Measurements from ENCODE around the gene ANXA5.

ANXA5 gene

DNA sequence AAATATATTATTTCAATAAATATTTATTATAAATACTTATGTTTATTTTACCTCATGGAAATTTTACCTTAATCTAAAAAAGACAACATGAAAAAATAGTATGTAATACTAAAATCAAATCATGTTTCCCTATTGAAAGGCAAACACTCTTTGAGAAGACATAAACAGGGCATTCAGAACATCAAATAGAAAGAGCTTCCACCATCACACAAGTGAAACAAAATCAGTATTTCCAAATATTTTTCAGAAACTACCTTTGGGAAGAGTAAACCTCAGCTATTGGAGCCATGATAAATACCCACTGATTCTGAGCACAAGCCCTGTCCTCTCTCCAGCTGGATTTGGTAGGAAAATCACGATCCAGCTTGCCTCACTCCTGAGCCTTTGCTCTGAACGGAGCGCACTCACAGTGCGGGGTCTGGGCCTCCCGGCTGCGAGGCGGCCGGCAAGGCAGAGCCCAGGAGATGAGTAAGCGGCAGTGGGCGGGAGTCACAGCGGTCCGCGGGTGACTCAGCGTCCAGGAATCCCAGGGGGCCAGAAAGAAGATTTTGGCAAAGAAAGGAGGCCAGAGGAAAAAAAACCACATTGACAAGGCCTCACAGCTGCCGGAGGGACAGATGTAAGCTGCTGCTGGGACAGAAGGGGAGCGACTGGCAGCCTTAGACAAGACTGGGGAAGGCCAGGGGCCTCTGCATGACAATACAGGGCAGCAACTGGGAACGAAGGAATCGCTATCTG lies 14.7 kb upstream of the ANXA5 start:
- DNase-seq, result no peak

DNA sequence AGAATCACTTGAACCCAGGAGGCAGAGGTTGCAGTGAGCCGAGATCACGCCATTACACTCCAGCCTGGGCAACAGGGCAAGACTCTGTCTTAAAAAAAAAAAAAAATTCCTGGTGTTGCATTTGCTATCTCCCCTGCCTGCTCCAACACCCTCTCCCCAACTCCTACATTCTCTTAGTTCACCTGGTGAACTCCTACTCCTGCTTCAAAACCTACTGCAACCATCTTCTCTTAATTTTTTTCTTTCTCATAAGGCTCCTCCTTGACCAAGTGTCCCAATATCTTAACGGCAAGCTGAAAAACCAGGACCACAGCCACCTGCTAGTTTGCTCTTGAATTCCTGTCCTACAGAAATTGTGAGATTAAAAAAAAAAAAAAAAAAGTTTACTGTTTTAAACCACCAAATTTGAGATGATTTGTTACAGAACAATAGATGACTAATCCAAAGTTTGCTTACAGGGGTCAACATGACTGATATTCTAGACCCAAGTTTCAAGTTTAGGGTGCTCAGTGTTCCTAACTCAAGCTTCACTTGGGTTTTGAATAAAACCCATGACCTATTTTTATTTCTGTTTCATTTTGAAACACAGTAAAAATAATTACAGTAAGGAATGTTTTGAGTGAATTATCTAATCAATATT lies 13.1 kb upstream of the ANXA5 start:
- no peak for DNase-seq

GRCh38 chr4:121707344-121707743 lies 10.6 kb upstream of the ANXA5 start:
- DNase-seq, result no peak

DNA sequence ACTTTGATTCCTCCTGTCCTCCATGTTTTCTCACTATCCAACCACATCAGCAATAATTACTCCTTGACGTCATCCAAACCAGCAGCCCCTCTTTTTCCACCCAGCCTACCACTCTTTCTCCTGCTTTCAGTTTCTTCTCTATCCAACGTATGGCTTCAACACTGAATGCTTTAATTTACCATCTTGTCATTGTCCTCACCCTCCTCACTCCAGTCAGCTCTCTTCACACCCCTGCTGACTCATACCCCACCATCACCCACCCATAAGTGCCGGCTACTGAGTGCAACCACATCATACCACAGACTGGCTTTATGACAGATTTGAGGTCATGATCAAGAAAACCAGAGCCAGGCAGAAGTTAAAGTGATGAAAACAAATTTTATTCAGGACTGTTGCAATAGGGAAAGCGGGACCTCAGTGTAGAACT lies 9.8 kb upstream of the ANXA5 start:
- no peak for DNase-seq

- DNase-seq, result no peak
Observed at GRCh38 chr4:121705521-121705920, 8.7 kb upstream of the ANXA5 start.

DNA sequence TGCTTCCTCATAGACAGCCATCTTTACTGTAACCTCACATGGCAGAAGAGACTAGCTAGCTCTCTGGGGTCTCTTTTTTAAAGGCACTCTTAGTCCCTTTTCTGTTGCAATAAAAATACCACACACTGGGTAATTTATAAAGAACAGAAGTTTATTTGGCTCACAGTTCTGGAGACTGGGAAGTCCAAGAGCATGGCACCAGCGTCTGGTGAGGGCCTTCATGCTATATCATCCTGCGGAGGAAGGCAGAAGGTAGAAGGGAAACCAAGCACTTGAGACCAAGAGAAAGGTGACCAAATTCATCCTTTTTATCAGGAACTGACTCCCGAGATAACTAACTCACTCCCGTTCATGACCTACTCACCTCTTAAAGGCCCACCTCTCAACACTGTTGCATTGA lies 5.4 kb upstream of the ANXA5 start:
- no peak for DNase-seq

DNA sequence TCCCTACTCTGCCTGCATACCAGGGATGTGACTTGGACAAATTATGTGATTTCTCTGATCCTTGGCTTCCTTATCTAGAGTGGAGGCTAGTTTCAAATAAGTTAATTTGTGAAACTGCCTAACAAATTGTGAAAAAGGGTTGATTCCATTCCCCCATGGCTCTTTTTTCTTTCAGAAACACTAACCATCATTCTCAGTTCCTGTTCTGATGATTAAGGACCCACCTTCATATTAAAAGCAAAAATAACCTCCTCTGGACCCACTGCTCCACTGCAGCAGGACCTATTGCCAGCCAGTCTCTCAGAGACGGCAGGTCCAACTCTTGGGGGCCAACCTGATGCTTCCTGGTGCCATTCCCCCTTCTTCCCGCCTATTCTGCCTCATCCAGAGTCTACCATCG lies 4.5 kb upstream of the ANXA5 start:
- no peak for DNase-seq

GRCh38 chr4:121698236-121698671 lies 1.5 kb upstream of the ANXA5 start:
- no peak for DNase-seq

- no peak for DNase-seq
Observed at GRCh38 chr4:121697564-121697963, 784 bp upstream of the ANXA5 start.

GRCh38 chr4:121696170-121696580 lies 605 bp downstream of the ANXA5 start:
- peak; percentile 35 for DNase-seq

GRCh38 chr4:121693886-121694285 lies 2.9 kb downstream of the ANXA5 start:
- DNase-seq, result no peak

DNA sequence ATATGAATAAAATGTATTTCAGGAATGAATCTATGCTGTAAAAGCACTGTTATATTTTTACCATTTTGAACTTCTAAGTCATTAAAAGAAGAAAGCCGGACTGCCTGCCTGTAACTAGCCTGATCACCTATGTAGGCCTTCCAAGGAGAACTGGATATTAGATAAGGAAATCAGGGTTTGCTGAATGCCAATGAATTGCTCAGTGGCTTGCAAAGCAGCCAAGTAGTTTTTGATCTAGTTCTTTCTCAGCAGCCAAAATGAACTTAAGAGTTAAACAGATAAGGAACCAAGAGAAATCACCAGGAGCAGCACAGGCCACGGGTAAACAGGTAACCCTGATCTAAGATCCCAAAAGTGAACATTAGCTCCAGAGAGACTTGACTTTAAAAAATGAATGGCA lies 3.3 kb downstream of the ANXA5 start:
- no peak for DNase-seq

GRCh38 chr4:121692261-121692660 lies 4.5 kb downstream of the ANXA5 start:
- DNase-seq, result no peak

GRCh38 chr4:121690001-121690400 lies 6.8 kb downstream of the ANXA5 start:
- no peak for DNase-seq

DNA sequence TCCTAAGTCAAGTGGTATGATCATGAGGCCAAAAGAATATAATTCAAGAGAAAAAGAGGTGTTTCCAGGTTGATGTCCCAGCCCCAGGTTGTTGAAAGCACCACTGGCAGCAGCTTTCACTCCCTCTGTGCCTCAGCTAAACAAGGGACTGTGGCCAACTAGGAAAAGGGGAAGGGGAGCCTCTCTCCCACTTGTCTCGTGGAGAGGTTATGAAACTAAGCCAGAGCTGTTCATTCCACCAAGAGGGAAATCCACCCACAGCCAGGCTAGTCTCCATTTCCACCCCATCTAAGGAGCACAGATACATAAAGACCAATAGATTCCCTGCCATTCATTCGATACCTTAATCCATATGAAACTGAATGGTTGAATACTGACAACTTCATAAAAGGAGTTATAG lies 8.1 kb downstream of the ANXA5 start:
- no peak for DNase-seq

GRCh38 chr4:121688261-121688660 lies 8.5 kb downstream of the ANXA5 start:
- DNase-seq, result no peak

DNA sequence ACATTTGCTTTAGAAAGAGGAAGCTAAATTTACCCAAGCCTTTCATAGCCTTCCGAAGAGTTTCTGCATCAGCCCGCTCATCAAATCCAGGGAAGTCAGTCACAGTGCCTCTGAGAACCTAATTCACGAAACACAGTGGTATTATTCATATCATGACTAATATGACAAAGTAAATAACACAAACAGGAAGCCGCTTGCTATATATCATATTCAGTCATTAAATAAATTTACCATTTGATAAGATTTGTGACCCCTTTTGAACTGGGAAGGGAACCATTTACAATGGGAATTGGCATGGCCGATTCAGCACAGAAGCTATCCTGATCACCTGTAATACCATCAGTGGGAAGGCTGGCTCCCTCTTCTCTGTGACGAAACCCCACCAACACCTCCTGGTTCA lies 10.5 kb downstream of the ANXA5 start:
- no peak for DNase-seq

DNA sequence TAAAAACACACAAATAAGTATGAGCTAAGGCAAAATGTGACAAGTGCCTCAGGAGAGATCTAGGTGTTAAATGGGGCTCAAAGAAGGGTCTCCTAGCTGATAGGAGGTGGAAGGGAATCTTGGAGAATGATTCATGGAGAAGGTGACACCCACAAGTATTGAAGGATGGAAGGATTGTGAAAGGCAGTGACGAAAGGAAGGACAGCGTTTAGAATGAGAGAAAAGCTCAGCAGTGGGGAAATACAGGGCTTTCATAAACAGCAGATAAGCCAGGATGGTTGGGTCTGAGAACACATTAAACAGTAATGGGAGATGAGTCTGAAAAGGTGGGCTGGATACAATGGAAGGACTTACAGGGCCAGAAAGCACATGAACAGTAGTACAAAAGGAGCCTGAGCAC lies 11.5 kb downstream of the ANXA5 start:
- DNase-seq, result no peak

DNA sequence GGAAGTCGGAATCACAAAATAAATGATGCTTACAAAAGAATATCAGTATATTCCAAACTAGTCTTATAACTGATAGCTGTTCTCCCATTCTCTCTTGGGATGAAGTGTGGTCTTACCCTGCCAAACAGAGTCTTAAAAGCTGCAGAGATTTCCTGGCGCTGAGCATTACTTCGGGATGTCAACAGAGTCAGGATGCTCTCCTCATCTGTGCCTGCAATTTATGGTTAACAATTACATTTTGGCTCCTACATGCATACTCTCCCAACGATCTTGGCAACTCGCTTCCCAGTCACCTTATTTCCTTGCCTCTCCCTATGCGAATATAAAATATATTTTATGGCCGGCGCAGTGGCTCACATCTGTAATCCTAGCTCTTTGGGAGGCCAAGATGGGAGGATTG lies 12.2 kb downstream of the ANXA5 start:
- no peak for DNase-seq

DNA sequence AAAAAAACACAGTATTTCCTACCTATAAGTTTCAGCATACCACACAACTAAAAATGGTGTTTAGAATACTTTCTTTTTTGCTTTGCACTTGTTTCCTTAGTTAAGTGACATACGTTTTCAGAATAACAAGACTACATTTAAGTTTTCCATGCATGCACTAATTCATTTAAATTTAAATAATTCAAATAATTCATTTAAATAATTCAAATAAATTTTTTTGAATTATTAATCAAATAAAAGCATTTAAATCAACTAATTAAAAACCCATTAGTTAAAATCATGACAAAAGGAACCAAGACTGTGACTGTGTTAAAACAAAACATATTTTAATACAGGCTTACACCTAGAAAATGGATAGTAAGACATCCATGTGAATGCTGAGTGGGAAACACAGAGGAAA lies 12.8 kb downstream of the ANXA5 start:
- DNase-seq, result no peak

DNA sequence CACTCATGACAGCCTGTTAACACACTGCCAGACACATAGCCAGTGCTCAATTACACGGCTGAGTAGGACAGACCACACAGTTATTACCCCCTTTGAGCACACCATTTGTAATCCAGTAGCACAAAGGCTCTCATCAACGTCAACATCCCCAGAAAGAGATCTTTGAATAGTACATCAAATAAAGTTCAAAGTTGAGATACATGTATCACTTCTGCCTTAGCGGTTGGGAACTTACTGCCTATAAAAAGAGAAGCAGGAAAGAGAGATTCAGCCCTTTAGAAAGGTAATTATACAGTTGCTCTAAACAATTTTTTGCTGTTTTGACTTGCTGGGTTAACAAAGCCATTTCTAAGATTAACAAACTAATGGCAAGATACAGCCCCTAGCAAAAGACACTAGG lies 16.2 kb downstream of the ANXA5 start:
- no peak for DNase-seq

- no peak for DNase-seq
Observed at GRCh38 chr4:121679951-121680350, 16.8 kb downstream of the ANXA5 start.

DNA sequence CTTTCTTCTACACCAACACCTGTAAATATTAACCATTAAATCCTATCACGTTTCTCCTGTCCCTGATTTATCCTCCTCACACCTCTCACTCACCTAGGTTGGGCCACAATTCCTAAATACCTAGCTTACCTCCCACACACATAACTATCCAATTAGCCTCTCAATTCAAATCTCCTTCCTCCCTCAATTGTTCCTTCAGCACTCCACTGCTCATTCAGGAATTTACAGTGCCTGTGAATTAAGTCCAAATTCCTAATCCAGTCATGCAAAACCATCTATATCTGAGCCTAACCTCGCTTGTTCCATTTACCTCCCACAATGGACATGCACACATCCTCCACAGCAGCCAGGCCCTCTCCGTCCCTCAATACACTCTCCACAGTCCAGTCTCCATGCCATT lies 17.5 kb downstream of the ANXA5 start:
- DNase-seq, result no peak

- DNase-seq, result no peak
Observed at GRCh38 chr4:121677524-121677923, 19.3 kb downstream of the ANXA5 start.
